Subcutaneous abdominal adipose tissue (tissue), 5 donors: ENCODE results near the gene STK33.

Experiments
- H3K27ac ChIP-seq: one replicate; pipeline ENCODE4 v1.7.0; 2013; ENCODE audit warnings: low read depth, mild to moderate bottlenecking, inconsistent platforms, low read length, moderate library complexity
- H3K27me3 ChIP-seq, 5 donors: one replicate each; pipeline ENCODE4 v1.7.0; 2013; ENCODE audit warnings: low read length in 5 of 5, inconsistent platforms in 1 of 5; ENCODE audit not compliant: control insufficient read depth in 5 of 5, insufficient read depth in 4 of 5
- H3K36me3 ChIP-seq, 5 donors: one replicate each; pipeline ENCODE4 v1.7.0; 2013; ENCODE audit warnings: low read length in 5 of 5; ENCODE audit not compliant: control insufficient read depth in 5 of 5, insufficient read depth in 5 of 5
- H3K4me1 ChIP-seq, 5 donors: one replicate each; pipeline ENCODE4 v1.7.0; 2013; ENCODE audit warnings: low read length in 5 of 5, mild to moderate bottlenecking in 3 of 5, moderate library complexity in 1 of 5; ENCODE audit not compliant: control insufficient read depth in 5 of 5, insufficient read depth in 5 of 5
- H3K4me3 ChIP-seq, 5 donors: one replicate each; pipeline ENCODE4 v1.7.0; 2013; ENCODE audit warnings: low read length in 5 of 5, low read depth in 1 of 5
- H3K9ac ChIP-seq, 5 donors: one replicate each; pipeline ENCODE4 v1.7.0; 2013; ENCODE audit warnings: low read length in 5 of 5, mild to moderate bottlenecking in 4 of 5, moderate library complexity in 3 of 5
- H3K9me3 ChIP-seq, 5 donors: one replicate each; pipeline ENCODE4 v1.7.0; 2013; ENCODE audit warnings: low read length in 5 of 5; ENCODE audit not compliant: control insufficient read depth in 5 of 5
- donor health status: healthy.
- donor health status: healthy.
- donor health status: healthy.
- donor health status: healthy.
- donor health status: healthy.

STK33 gene

GRCh38 chr11:8371516-8371884 lies 222.5 kb downstream of the STK33 start:
- Histone ChIP-seq H3K9me3 (peaks cover 0 to 4% (median 3%) of the 10 kb centered on the region in 5 donors), H3K36me3 (no peaks in the 10 kb centered on the region), H3K4me3 (no peak overlapping the region), H3K9ac (no peak overlapping the region), H3K27ac (no peak overlapping the region), H3K4me1 (no peaks in the 10 kb centered on the region), H3K27me3 (peaks cover 0 to 18% (median 6%) of the 10 kb centered on the region in 5 donors)

DNA sequence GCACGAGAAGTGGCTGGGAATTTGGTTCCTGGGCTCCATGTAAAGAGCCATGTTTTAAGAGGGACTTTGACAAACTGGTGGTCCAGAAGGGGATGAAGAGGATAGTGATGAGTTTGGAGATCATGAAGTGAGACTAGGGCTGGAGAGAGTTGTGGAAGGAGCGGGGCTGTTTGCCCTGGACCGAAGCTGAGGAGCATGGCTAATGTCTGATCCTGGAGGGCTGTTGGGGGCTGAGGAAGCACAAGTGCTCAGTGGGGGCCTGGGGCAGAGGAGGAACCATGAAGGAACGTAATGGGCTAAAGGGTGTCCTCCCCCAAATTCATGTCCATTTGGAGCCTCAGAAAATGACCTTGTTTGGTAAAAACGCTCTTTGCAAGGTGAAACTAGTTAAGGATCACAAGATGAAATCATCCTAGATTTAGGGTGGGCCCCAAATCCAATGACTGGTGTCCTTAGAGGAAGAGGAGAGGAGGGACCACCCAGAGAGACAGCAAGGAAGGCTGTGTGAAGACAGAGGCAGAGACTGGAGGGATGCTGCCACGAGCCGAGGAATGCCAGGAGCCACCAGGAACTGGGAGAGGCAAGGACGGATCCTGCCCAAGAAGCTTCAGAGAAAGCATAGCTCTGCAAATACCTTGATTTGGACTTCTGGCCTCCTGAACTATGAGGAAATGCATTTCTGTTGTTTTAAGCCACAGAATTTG lies 223.1 kb downstream of the STK33 start:
- no peak overlapping the region for H3K4me3 ChIP-seq
- no peak overlapping the region for H3K27ac ChIP-seq
- H3K9ac ChIP-seq = no peak overlapping the region
- no peaks in the 10 kb centered on the region for H3K4me1 ChIP-seq
- peaks cover 0 to 4% (median 3%) of the 10 kb centered on the region in 5 donors for H3K9me3 ChIP-seq
- peaks cover 0 to 18% (median 6%) of the 10 kb centered on the region in 5 donors for H3K27me3 ChIP-seq
- no peaks in the 10 kb centered on the region for H3K36me3 ChIP-seq

DNA sequence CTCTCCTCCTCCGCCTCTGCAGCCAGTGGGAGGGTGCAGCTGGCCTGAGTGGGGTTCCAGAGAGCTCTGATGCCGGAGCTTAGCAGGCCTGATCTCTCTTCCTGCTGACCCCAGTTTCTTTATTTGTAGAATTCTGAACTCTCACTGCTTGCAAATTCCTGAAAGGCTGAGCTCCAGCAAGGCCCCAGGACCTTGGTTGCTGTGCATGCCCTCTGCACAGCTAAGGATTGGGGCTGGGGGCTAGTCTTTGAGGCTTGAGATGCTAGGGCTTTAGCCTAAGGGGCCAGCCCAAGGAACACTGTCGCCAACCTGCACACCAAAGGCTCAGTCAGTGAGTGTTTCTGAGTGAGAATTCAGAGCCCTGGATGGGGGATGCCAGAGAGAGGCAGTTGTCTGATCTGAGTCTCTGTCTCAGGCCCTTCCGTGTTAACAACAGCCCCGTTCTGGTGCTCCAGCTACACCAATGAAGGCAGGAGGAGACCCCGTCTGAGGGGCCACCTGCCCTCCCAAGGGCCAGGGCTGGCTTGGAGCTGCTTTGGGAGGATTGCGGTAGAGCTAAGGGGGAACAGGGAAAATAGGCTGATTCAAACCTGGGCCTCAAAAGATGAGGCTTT lies 224.3 kb downstream of the STK33 start:
- Histone ChIP-seq H3K4me1 (no peaks in the 10 kb centered on the region), H3K4me3 (no peak overlapping the region), H3K36me3 (no peaks in the 10 kb centered on the region), H3K9me3 (peaks cover 0 to 4% (median 3%) of the 10 kb centered on the region in 5 donors), H3K9ac (no peak overlapping the region), H3K27ac (no peak overlapping the region), H3K27me3 (peaks cover 0 to 18% (median 6%) of the 10 kb centered on the region in 5 donors)

- Histone ChIP-seq H3K4me1 (no peaks in the 10 kb centered on the region), H3K27me3 (peaks cover 0 to 18% (median 6%) of the 10 kb centered on the region in 5 donors), H3K9me3 (peaks cover 0 to 4% (median 3%) of the 10 kb centered on the region in 5 donors), H3K4me3 (no peak overlapping the region), H3K9ac (no peak overlapping the region), H3K27ac (no peak overlapping the region), H3K36me3 (no peaks in the 10 kb centered on the region)
Measured at GRCh38 chr11:8368772-8369171, 225.3 kb downstream of the STK33 start.

- no peak overlapping the region for H3K9ac ChIP-seq
- H3K4me1 ChIP-seq = no peaks in the 10 kb centered on the region
- H3K36me3 ChIP-seq = no peaks in the 10 kb centered on the region
Measured at GRCh38 chr11:8368194-8368593, 225.8 kb downstream of the STK33 start.

DNA sequence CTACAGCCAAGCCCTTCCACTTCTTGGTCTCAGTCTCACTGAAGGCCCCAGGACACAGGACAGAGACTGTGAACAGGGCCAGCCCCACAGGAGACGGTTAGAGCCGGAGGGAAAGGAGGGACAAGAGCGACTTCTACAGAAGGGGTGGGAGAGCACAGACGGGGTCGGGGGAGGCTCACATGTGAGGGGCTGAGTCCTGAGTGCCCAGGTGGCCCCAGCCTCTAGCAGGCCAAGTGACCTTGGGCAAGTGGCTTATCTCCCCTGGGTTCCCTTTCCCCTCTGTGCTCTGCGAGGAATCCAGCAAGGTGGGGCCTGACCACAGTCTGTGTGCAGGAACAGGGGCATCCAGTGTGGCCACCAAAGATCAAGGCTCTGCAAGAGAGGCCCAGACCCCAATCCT lies 227.7 kb downstream of the STK33 start:
- no peaks in the 10 kb centered on the region for H3K4me1 ChIP-seq

More at GRCh38 chr11:8368194-8368593, 225.8 kb downstream of the STK33 start:
- Histone ChIP-seq H3K4me3 (no peak overlapping the region), H3K9me3 (peaks cover 0 to 4% (median 3%) of the 10 kb centered on the region in 5 donors), H3K27me3 (peaks cover 0 to 13% (median 6%) of the 10 kb centered on the region in 5 donors), H3K27ac (no peak overlapping the region)

GRCh38 chr11:8365216-8365941 lies 228.6 kb downstream of the STK33 start:
- Histone ChIP-seq H3K9ac (no peak overlapping the region), H3K27ac (no peak overlapping the region), H3K36me3 (no peaks in the 10 kb centered on the region), H3K4me3 (no peak overlapping the region), H3K9me3 (no peaks in the 10 kb centered on the region), H3K27me3 (peaks cover 2 to 9% (median 5%) of the 10 kb centered on the region in 5 donors), H3K4me1 (no peaks in the 10 kb centered on the region)

More for the DNA sequence above, 227.7 kb downstream of the STK33 start:
- Histone ChIP-seq H3K27me3 (peaks cover 2 to 9% (median 6%) of the 10 kb centered on the region in 5 donors), H3K27ac (no peak overlapping the region), H3K9me3 (peaks cover 0 to 3% (median 3%) of the 10 kb centered on the region in 5 donors), H3K36me3 (no peaks in the 10 kb centered on the region), H3K4me3 (no peak overlapping the region), H3K9ac (no peak overlapping the region)

GRCh38 chr11:8363921-8364320 lies 230.1 kb downstream of the STK33 start:
- Histone ChIP-seq H3K36me3 (no peaks in the 10 kb centered on the region), H3K27ac (no peak overlapping the region), H3K4me1 (no peaks in the 10 kb centered on the region), H3K9me3 (no peaks in the 10 kb centered on the region), H3K4me3 (no peak overlapping the region), H3K27me3 (peaks cover 2 to 6% (median 4%) of the 10 kb centered on the region in 5 donors), H3K9ac (no peak overlapping the region)

DNA sequence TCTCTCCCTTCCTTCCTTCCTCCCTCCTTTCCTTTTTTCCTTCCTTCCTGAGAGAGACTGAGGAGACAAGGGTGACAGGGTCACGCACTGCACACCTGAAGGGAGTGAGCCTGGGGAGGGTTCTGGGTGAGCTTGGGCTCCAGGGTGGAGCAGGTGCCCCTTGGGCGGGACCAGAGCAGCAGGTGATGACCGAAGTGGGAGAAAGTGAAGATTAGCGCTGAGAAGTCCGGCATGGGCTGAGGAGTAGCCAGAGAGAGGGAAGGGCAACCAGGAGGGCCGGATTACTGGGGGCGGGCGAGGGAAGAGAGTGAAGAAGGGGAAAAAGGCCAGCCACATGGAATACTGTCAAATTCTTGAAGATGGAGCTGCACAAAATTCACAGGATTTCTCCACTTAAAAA lies 231.1 kb downstream of the STK33 start:
- Histone ChIP-seq H3K4me1 (no peaks in the 10 kb centered on the region), H3K9me3 (no peaks in the 10 kb centered on the region), H3K27ac (no peak overlapping the region), H3K27me3 (peaks cover 2 to 5% (median 4%) of the 10 kb centered on the region in 5 donors), H3K4me3 (no peak overlapping the region), H3K9ac (no peak overlapping the region), H3K36me3 (no peaks in the 10 kb centered on the region)

- Histone ChIP-seq H3K36me3 (no peaks in the 10 kb centered on the region), H3K27me3 (peaks cover 2 to 5% (median 4%) of the 10 kb centered on the region in 5 donors), H3K9ac (no peak overlapping the region), H3K27ac (no peak overlapping the region), H3K9me3 (no peaks in the 10 kb centered on the region), H3K4me3 (no peak overlapping the region), H3K4me1 (peaks cover 0 to under 1% (median 0%) of the 10 kb centered on the region in 5 donors)
Measured at GRCh38 chr11:8362491-8362890, 231.5 kb downstream of the STK33 start.
